ENCODE data around the gene ZNF221. TPM values are rescaled to one million over a fixed set of nuclear protein-coding genes. Genes with fewer than 3 reads are reported as not detected.

ZNF221 gene
- polyA plus RNA-seq, 1 experiment, result 0.64 TPM

DNA sequence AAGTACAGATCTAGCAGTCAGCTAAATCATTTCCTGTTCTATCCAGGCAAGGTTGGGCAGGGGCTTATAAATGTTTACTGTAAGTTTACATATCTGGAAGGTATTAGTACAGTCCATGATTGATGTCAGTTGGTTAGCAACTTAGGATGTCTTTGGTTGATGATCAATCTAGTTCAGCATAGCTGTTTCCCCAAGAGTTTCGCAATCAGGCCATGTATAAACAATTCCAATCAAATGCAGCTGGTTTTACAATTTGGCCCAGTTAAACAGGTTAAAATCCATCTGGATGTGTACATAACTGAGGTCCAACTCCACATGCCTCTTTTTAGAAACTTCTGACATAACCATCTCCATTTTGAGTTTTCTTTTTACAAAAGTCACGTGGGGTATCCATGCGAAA lies 6.9 kb downstream of the ZNF221 start:
- DNase-seq (ENCODE audit: low read depth), result peak; percentile 56
- TF ChIP-seq, protein P1, sequence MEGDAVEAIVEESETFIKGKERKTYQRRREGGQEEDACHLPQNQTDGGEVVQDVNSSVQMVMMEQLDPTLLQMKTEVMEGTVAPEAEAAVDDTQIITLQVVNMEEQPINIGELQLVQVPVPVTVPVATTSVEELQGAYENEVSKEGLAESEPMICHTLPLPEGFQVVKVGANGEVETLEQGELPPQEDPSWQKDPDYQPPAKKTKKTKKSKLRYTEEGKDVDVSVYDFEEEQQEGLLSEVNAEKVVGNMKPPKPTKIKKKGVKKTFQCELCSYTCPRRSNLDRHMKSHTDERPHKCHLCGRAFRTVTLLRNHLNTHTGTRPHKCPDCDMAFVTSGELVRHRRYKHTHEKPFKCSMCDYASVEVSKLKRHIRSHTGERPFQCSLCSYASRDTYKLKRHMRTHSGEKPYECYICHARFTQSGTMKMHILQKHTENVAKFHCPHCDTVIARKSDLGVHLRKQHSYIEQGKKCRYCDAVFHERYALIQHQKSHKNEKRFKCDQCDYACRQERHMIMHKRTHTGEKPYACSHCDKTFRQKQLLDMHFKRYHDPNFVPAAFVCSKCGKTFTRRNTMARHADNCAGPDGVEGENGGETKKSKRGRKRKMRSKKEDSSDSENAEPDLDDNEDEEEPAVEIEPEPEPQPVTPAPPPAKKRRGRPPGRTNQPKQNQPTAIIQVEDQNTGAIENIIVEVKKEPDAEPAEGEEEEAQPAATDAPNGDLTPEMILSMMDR (IDR thresholded peaks at IDR 0.05; ENCODE audit: insufficient read depth, low read depth, low read length), result no peak
- CTCF ChIA-PET, result no interaction called here
- H3K27me3 ChIP-seq (ENCODE audit: control insufficient read depth, insufficient read depth, low read length), result no peaks in the 10 kb centered on the region
- peaks cover 1% of the 10 kb centered on the region; the same call in 1 of the 2 replicates for H3K36me3 ChIP-seq (ENCODE audit: control insufficient read depth, insufficient read depth, low read length)
- POLR2A ChIA-PET, result no interaction called here
- H3K4me3 ChIP-seq (ENCODE audit: low read depth, low read length), result no peak overlapping the region

DNA sequence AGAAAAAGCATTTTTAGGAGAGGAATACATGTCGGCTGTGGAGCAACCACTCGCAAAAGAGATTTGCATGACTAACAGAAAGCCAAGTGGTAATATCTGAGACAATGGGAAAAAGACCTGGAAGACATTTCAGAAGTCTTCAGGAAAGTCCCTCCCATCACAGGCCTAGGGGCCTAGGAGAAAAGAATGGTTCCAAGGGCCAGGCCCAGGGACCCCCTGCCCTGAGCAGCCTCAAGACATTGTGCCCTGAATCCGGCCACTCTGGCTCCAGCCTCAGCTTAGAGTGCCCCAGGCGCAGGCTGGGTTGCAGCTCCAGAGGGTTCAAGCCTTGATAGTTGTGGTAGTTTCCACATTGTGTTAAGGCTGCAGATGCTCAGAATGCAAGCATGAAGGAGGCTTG lies 9.4 kb downstream of the ZNF221 start:
- DNase-seq (ENCODE audit: low read depth), result no peak
- no peak overlapping the region for H3K4me3 ChIP-seq (ENCODE audit: low read depth, low read length)
- H3K36me3 ChIP-seq (ENCODE audit: control insufficient read depth, insufficient read depth, low read length), result peaks cover 6% of the 10 kb centered on the region
- ChIA-PET CTCF (no interaction called here), POLR2A (no interaction called here)
- no peaks in the 10 kb centered on the region for H3K27me3 ChIP-seq (ENCODE audit: control insufficient read depth, insufficient read depth, low read length)
- TF ChIP-seq, protein P1 (IDR thresholded peaks at IDR 0.05; ENCODE audit: insufficient read depth, low read depth, low read length), result no peak

DNA sequence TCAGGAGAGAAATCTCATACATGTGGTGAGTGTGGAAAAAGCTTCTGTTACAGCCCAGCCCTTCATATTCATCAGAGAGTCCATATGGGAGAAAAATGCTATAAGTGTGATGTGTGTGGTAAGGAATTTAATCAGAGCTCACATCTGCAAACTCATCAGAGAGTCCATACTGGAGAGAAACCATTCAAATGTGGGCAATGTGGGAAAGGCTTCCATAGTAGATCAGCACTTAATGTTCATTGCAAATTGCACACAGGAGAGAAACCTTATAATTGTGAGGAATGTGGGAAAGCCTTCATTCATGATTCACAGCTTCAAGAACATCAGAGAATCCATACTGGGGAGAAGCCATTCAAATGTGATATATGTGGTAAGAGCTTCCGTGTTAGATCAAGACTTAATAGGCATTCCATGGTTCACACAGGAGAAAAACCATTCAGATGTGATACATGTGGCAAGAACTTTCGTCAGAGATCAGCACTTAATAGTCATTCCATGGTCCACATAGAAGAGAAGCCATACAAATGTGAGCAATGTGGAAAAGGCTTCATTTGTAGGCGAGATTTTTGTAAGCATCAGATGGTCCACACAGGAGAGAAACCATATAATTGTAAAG lies 15.2 kb downstream of the ZNF221 start:
- no peak overlapping the region for H3K4me3 ChIP-seq (ENCODE audit: low read depth, low read length)
- TF ChIP-seq, protein P1 (IDR thresholded peaks at IDR 0.05; ENCODE audit: insufficient read depth, low read depth, low read length), result no peak
- peaks cover 23% of the 10 kb centered on the region for H3K36me3 ChIP-seq (ENCODE audit: control insufficient read depth, insufficient read depth, low read length)
- no peaks in the 10 kb centered on the region for H3K27me3 ChIP-seq (ENCODE audit: control insufficient read depth, insufficient read depth, low read length)
- ChIA-PET POLR2A (no interaction called here), CTCF (interaction anchor here (1.1 kb wide), 1 partner anchor 474 kb away, joined by 4 read pairs; no protein-coding TSS in a partner anchor)
- DNase-seq (ENCODE audit: low read depth), result no peak

DNA sequence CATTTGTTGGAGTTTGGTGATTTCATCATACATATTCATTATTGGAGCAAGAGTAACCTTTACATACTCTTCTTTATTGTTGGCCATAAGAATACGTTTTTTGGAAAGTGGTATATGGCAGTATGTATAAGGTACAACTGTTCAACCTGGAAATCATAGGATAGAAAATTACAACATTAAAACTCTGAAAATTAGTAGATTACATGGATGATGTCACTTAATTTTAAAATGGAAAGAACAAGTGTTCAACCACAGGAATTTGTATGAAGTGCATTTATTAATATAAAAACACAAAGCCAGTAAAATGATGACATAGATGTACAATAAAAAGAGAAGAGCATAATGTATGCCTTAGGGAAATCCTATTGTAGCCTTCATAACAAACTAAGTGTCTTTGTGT lies 25.7 kb downstream of the ZNF221 start:
- POLR2A ChIA-PET, result no interaction called here
- CTCF ChIA-PET, result no interaction called here

DNA sequence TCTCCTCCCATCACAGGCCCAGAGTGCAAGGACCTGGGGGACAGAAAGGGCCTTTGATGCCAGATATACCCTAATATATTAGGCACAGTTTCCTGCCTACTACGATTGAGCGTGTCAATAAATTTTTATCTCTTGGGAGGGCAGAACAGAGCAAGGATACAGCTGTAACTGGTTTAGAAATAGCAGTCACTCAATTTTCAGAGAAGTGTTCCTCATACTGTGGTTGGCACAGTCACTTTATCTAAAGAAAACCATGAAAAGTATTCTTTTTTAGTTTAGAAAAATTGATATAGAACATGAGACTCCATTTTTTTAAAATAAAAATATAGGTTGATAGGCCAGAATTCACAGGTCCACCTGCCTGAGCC lies 32.5 kb downstream of the ZNF221 start:
- H3K27me3 ChIP-seq (ENCODE audit: control insufficient read depth, insufficient read depth, low read length), result no peaks in the 10 kb centered on the region
- TF ChIP-seq, protein P1 (IDR thresholded peaks at IDR 0.05; ENCODE audit: insufficient read depth, low read depth, low read length), result no peak
- DNase-seq (ENCODE audit: low read depth), result no peak
- H3K36me3 ChIP-seq (ENCODE audit: control insufficient read depth, insufficient read depth, low read length), result no peaks in the 10 kb centered on the region
- peak overlapping the region; percentile 75 for H3K4me3 ChIP-seq (ENCODE audit: low read depth, low read length)
- CTCF ChIA-PET, result no interaction called here
- POLR2A ChIA-PET, result no interaction called here

More for the DNA sequence above, 25.7 kb downstream of the ZNF221 start:
- TF ChIP-seq, protein P1 (IDR thresholded peaks at IDR 0.05; ENCODE audit: insufficient read depth, low read depth, low read length), result no peak
- no peak for DNase-seq (ENCODE audit: low read depth)
- no peak overlapping the region for H3K4me3 ChIP-seq (ENCODE audit: low read depth, low read length)
- no peaks in the 10 kb centered on the region for H3K27me3 ChIP-seq (ENCODE audit: control insufficient read depth, insufficient read depth, low read length)
- H3K36me3 ChIP-seq (ENCODE audit: control insufficient read depth, insufficient read depth, low read length), result no peaks in the 10 kb centered on the region

Measured in BJ (cell line).